Measurements from ENCODE around the gene MAT1A.

The MAT1A gene

GRCh38 chr10:80264081-80265056, 25.1 kb downstream of the MAT1A start:
- H3K27me3 ChIP-seq (ENCODE audit: insufficient read depth, poor library complexity, severe bottlenecking), result no peaks in the 10 kb centered on the region
- no peak for DNase-seq (ENCODE audit: low read depth in 1 of 2, low spot score in 1 of 2)
- no peak overlapping the region for H3K27ac ChIP-seq (replicated peaks)
- no peak for TF ChIP-seq REST (IDR thresholded peaks at IDR 0.05; ENCODE audit: insufficient replicate concordance, low read depth)
- H3K4me3 ChIP-seq (replicated peaks; ENCODE audit: insufficient read depth, low read length), result no peak overlapping the region

- H3K4me3 ChIP-seq (replicated peaks; ENCODE audit: insufficient read depth, low read length), result no peak overlapping the region
- no peak overlapping the region for H3K27ac ChIP-seq (replicated peaks)
- TF ChIP-seq SPI1 (IDR thresholded peaks at IDR 0.05; ENCODE audit: borderline replicate concordance, low read depth) (no peak), GABPA (IDR thresholded peaks at IDR 0.05; ENCODE audit: low read depth) (no peak), REST (IDR thresholded peaks at IDR 0.05; ENCODE audit: insufficient replicate concordance, low read depth) (no peak), POLR2AphosphoS5 (IDR thresholded peaks at IDR 0.05; ENCODE audit: low read depth) (no peak), CTCF (IDR thresholded peaks at IDR 0.05; ENCODE audit: insufficient read depth, low read length) (no peak)
- DNase-seq (ENCODE audit: low read depth in 1 of 2, low spot score in 1 of 2), result no peak
- no peaks in the 10 kb centered on the region for H3K27me3 ChIP-seq (ENCODE audit: insufficient read depth, poor library complexity, severe bottlenecking)
Measured at GRCh38 chr10:80261316-80262030, 28.0 kb downstream of the MAT1A start.

- H3K4me3 ChIP-seq (replicated peaks; ENCODE audit: insufficient read depth, low read length), result no peak overlapping the region
- DNase-seq (ENCODE audit: low read depth in 1 of 2, low spot score in 1 of 2), result peak in 1 of 2 experiments; percentile 41
- peak; percentile 97 for TF ChIP-seq CTCF (IDR thresholded peaks at IDR 0.05; ENCODE audit: insufficient read depth, low read length)
- TF ChIP-seq REST (IDR thresholded peaks at IDR 0.05; ENCODE audit: insufficient replicate concordance, low read depth), result no peak
- TF ChIP-seq POLR2AphosphoS5 (IDR thresholded peaks at IDR 0.05; ENCODE audit: low read depth), result no peak
- no peak for TF ChIP-seq GABPA (IDR thresholded peaks at IDR 0.05; ENCODE audit: low read depth)
Measured at GRCh38 chr10:80260295-80261243, 28.9 kb downstream of the MAT1A start.

More at GRCh38 chr10:80260295-80261243, 28.9 kb downstream of the MAT1A start:
- no peaks in the 10 kb centered on the region for H3K27me3 ChIP-seq (ENCODE audit: insufficient read depth, poor library complexity, severe bottlenecking)
- H3K27ac ChIP-seq (replicated peaks), result no peak overlapping the region

Measured in HL-60 (cell line).